GM18873 (cell line): ENCODE data around the gene RBM43.
"Not testable (repeated sequence)": the region's sequence is repeated elsewhere in the genome, so short reads cannot be mapped to it uniquely, and the experiment has no call there.

Experiments
- ATAC-seq: cut with Tn5 transposase; IDR thresholded peaks from one replicate; pipeline ENCODE4 v1.9.1; 2021; ENCODE audit warnings: mild to moderate bottlenecking, moderate library complexity, moderate number of reproducible peaks; ENCODE audit not compliant: unreplicated experiment, low FRiP score

RBM43 gene

GRCh38 chr2:151261231-151261976 is at the start of gene RBM43:
Gene RBM43, minus strand, starts transcription at chr2:151261863. Its CDS starts 136 bp downstream, at chr2:151261727.
- ATAC-seq = peak; percentile 93

GRCh38 chr2:151310313-151310712 is 48.6 kb upstream of the RBM43 start:
- ATAC-seq = not testable (repeated sequence)

GRCh38 chr2:151306621-151307020 is 45.0 kb upstream of the RBM43 start:
- ATAC-seq = no peak

GRCh38 chr2:151305129-151305691 is 43.5 kb upstream of the RBM43 start:
- ATAC-seq = no peak

GRCh38 chr2:151302879-151303278 is 41.2 kb upstream of the RBM43 start:
- ATAC-seq = no peak

- no peak for ATAC-seq
These were observed 40.7 kb upstream of the RBM43 start for GRCh38 chr2:151302404-151302803.

- ATAC-seq = no peak
These were observed 38.4 kb upstream of the RBM43 start for GRCh38 chr2:151299920-151300539.

GRCh38 chr2:151297882-151298281 is 36.2 kb upstream of the RBM43 start:
- ATAC-seq = peak; percentile 95

GRCh38 chr2:151295926-151296325 is 34.3 kb upstream of the RBM43 start:
- ATAC-seq = not testable (repeated sequence)

- ATAC-seq = no peak
These were observed 30.9 kb upstream of the RBM43 start for GRCh38 chr2:151292546-151292945.

- ATAC-seq = no peak
These were observed 30.5 kb upstream of the RBM43 start for GRCh38 chr2:151292141-151292540.

GRCh38 chr2:151291224-151291623 is 29.6 kb upstream of the RBM43 start:
- ATAC-seq = no peak

GRCh38 chr2:151289972-151290866 is 28.6 kb upstream of the RBM43 start:
- ATAC-seq = peak; percentile 21

GRCh38 chr2:151287513-151288250 is 26.0 kb upstream of the RBM43 start:
- no peak for ATAC-seq

GRCh38 chr2:151282401-151282800 is 20.7 kb upstream of the RBM43 start:
- ATAC-seq = no peak

GRCh38 chr2:151280271-151280670 is 18.6 kb upstream of the RBM43 start:
- no peak for ATAC-seq

- no peak for ATAC-seq
These were observed 16.8 kb upstream of the RBM43 start for GRCh38 chr2:151278487-151278886.

- ATAC-seq = no peak
These were observed 15.4 kb upstream of the RBM43 start for GRCh38 chr2:151277067-151277466.

GRCh38 chr2:151275291-151275690 is 13.6 kb upstream of the RBM43 start:
- no peak for ATAC-seq

- ATAC-seq = no peak
These were observed 10.2 kb upstream of the RBM43 start for GRCh38 chr2:151271824-151272223.
